Measurements from ENCODE around the gene SLK.

DNA sequence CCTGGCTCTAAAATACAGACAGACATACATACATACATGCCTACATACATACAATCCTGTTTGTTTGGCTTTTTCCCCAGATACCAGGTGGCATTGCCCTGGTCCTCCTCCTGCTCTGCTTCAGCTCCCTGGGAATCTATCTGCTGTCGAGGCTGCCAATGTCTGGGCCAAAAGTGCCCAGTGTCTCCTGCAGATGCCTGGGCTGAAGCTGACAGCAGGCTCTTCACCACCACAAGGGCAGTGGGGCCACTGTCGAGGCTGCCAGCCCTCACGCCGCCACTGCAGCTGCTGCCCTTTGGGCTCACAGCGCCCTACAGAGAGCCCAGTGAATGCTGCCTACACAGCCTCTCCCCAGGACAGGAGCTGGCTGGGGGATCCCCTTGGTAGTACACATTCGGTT, 30.9 kb upstream of the SLK start:
- TF ChIP-seq POLR2A (IDR thresholded peaks at IDR 0.05) (no peak), POLR2AphosphoS5 (IDR thresholded peaks at IDR 0.05) (no peak)
- TF ChIP-seq, protein P1, sequence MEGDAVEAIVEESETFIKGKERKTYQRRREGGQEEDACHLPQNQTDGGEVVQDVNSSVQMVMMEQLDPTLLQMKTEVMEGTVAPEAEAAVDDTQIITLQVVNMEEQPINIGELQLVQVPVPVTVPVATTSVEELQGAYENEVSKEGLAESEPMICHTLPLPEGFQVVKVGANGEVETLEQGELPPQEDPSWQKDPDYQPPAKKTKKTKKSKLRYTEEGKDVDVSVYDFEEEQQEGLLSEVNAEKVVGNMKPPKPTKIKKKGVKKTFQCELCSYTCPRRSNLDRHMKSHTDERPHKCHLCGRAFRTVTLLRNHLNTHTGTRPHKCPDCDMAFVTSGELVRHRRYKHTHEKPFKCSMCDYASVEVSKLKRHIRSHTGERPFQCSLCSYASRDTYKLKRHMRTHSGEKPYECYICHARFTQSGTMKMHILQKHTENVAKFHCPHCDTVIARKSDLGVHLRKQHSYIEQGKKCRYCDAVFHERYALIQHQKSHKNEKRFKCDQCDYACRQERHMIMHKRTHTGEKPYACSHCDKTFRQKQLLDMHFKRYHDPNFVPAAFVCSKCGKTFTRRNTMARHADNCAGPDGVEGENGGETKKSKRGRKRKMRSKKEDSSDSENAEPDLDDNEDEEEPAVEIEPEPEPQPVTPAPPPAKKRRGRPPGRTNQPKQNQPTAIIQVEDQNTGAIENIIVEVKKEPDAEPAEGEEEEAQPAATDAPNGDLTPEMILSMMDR (IDR thresholded peaks at IDR 0.05 in 8 of 11, conservative IDR thresholded peaks at IDR 0.05 in 3 of 11), result no peak
